HG03108 (cell line): ENCODE data around the gene ADRB2.
"Not testable (repeated sequence)": the region's sequence is repeated elsewhere in the genome, so short reads cannot be mapped to it uniquely, and the experiment has no call there.

Experiments used
- ATAC-seq: cut with Tn5 transposase; IDR thresholded peaks from one replicate; pipeline ENCODE4 v1.9.1; 2021; ENCODE audit warnings: moderate library complexity; ENCODE audit not compliant: unreplicated experiment

The ADRB2 gene

DNA sequence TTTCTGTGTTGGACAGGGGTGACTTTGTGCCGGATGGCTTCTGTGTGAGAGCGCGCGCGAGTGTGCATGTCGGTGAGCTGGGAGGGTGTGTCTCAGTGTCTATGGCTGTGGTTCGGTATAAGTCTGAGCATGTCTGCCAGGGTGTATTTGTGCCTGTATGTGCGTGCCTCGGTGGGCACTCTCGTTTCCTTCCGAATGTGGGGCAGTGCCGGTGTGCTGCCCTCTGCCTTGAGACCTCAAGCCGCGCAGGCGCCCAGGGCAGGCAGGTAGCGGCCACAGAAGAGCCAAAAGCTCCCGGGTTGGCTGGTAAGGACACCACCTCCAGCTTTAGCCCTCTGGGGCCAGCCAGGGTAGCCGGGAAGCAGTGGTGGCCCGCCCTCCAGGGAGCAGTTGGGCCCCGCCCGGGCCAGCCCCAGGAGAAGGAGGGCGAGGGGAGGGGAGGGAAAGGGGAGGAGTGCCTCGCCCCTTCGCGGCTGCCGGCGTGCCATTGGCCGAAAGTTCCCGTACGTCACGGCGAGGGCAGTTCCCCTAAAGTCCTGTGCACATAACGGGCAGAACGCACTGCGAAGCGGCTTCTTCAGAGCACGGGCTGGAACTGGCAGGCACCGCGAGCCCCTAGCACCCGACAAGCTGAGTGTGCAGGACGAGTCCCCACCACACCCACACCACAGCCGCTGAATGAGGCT, at the start of gene ADRB2:
TSS of gene ADRB2 (plus strand) at position 559 of the 686 bp plus-strand sequence. CDS start 221 bp downstream, outside the sequence.
- ATAC-seq: peak; percentile 95

DNA sequence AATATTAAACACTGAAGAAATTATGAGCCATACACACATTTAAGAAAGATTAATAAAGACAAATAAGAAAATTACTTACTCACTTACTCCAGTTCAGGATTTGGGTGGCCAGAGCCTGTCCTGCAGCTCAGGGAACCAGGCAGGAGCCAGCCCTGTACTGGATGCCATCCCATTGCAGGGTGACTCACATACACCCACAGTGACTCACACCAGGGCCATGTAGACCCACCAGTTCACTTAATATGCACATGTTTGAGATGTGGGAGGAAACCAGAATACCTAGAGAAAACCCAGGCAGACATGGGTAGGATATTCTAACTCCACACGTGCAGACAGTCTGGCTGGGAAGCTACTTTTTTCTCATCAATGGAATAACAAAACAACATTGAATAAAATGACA, 49.6 kb upstream of the ADRB2 start:
- no peak for ATAC-seq

DNA sequence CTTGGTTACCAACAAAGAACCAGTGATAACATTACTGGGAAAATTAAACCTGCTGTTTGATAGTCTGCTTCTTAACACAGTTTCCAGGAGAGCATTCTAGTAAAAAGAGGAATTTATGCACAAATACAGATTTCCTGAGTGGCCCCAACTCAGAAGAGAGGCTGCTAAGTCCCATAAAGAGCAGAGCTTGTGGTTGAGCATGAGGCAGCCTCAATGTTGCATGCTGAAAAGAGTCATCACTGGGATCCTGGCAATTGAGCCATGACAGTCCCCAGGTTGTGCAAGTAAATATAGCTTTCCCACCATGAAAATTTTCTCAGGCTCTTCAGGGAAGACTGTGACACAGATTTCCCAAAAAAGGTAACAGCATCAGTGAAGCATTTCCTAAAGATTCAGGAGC, 47.5 kb upstream of the ADRB2 start:
- no peak for ATAC-seq

DNA sequence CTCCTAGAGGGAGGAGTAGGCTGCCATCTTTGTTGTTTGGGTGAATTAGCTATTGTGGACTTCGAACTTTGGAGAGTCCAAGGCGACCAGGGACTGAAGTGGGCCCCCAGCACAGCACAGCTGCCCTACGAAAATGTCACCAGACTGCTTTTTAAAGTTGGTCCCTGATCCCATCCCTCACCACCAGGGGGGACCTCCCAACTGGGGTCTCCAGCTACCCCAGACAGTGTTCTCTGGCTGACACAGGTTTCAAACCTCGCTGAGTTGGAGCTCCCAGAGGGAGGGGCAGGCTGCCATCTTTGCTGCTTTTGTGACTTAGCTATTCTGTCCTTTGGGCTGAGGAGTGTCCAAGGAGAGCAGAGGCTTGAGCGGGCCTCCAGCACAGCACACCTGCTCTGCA, 45.7 kb upstream of the ADRB2 start:
- no peak for ATAC-seq

DNA sequence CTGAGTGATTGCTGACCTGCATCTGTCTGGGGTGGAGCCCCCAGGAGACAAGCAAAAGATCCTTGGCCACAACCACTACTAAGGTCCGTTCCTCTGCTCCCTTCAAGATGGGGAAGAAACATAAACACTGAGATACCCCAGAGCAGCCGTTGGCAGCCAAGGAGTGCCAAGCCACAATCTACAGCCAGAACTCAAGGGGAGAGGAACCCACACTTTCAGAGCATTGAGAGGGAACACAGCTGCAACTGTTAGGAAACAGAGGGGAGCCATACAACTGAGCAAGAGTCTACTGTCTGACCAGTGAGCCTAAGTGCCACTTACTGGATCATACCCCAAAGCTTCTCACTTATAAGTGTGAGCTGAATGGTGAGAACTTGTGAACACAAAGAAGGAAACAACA, 44.6 kb upstream of the ADRB2 start:
- ATAC-seq: no peak

DNA sequence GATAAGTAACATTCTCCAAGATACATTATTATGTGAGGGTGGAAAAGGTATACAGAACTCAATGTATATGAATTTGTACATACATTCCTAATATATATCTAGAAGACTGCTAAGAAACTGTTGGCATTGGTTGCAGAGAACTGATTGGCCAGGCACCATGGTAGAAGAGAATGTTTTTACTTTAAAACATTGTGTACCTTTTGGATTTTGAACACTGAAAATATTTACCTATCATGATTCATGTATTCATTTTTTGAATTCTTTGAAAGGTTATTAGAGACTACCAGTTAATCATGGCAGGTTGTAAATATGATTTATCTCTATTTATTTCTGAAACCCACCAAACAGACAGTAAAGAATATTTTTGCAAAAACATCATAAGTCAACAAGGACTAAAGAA, 41.2 kb upstream of the ADRB2 start:
- no peak for ATAC-seq

DNA sequence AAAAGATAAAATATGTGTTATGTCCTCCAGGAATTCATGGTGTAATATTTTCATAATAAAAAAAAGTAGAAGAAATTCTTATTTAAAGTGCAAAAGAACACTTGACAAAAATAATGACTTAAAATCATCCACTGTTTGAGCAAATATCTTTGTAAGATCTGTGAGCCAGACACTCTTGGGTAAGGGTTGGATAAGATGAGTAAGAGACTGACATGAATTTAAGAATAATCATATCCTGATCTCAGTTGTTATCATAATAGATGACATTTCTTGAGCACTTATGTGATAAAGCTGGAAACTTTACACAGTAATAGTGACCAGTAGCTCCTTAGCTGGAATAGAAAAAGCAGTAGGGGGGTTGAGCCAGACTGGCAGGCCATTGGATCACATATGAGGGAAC, 40.0 kb upstream of the ADRB2 start:
- ATAC-seq: no peak

DNA sequence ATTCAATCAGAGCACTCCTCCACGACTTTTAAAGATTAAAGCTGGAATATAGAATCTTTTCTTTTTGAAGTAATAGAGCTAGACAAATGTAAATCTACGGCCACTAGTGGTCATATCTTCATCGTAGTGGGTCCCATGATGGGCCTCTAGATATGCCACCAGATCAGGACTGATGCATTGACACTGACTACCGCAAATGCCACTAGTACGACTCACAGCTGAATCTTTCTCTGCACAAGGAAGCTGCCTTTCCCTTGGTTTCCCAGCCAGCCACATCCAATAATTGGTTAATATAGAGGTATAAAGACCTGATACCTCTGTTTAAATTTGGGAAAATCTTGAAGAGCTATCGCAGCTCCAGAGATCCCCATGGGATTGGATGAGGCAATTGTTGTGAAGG, 37.8 kb upstream of the ADRB2 start:
- ATAC-seq: no peak

DNA sequence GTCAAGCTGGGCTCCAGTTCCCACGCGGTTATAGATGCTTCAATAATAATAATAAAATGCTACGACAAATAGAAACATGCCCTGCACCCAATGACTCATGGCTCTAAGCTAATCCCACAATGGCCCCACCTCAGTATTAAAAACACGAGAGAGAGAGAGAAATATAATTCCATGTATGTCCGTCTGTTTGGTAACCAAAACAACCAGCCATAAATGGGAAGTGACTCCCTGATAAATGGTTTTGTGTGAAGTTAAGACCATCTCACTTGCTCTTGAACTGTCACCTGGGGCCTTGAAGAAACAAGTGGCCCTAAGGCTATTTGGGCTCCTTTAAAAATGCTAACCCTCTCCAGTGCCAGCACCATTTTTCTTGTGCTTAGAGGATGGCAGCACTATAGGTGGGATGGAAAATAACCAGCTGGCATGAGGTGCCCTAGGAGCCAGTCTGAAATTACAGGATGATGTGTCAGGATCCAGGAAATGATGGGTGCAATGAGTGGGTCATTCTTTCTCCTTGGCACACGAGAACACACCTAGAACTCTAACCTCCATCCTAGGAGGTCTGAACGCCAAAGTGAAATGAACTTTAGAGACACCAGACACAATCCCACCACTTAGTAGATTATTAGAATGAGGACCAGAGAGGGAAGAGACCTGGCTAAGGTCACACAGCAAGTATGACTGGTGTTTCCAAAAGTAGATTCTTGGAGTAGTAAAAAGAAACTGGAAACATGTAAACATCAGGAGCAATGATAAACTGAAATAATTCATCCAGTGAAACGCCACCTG, 35.7 kb upstream of the ADRB2 start:
- ATAC-seq: no peak

DNA sequence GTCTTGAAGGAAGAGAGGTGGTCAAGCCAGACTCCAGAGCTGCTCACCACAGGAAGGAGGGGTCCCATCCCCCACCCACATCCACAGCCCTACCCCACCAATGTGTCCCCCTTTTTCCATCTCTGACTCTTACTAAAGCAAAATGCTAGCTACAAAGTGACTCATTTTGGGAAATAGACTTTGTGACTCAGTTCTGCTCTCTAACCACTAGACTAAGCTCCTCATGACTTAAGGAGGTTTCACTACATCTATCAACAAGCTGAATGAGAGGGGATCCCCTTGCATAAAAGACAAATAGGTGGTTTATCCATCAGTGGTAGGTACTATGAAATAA, 35.1 kb upstream of the ADRB2 start:
- ATAC-seq: peak; percentile 90

DNA sequence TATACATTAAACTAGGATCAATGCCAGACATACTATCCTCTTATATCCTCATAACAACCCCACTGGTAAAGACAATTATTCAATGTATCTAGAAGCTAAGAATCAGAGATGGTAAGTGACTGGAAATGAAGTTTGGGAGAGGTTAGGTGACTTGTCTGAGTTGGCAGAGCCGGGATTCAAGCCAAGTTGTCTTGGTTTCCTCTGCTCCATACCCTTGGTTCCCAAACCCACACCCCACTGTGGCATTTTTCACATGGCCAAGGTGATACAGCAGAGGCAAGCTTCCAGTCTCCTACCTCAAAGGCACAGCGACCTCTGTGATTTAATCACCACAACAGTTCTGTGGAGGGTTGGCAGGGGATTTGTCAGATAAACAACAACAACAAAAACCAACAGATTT, 34.7 kb upstream of the ADRB2 start:
- no peak for ATAC-seq

DNA sequence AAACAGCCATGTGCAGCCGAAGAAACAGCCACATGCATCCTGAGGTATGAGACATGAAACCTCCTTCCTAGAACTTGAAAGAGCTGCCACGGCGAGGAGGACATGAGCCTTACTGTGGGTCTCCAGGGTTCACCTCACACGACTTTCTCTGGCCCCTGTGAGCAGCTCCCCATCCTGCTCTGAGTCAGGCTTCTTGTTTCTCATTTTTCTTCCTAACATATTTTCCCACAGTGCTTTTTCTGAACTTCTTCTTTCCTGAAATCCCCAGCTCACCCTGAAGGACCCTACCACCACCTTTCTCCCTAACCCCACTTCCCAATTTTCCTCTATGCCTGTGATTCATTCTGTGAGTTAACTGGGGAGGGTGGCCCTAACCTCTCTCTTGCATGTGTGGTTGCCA, 33.7 kb upstream of the ADRB2 start:
- ATAC-seq: no peak

DNA sequence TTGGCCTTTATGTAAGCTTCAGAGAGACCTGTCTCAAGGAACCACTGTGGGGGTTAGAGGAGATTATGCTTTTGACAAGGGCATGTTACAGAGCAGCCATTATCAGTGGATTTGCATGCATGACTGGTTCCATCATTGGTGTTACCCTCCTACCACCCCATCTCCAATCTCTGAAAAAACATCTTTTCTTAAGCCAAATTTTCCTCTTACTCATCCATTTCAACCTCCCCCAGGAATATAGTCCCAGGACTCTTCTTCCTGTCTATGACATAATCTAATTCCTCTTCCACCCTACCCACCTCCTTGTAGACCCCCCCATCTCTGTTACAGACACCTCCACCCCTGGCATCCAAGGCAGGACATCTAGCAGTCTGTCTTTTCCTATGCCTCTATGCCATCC, 33.1 kb upstream of the ADRB2 start:
- ATAC-seq: no peak

DNA sequence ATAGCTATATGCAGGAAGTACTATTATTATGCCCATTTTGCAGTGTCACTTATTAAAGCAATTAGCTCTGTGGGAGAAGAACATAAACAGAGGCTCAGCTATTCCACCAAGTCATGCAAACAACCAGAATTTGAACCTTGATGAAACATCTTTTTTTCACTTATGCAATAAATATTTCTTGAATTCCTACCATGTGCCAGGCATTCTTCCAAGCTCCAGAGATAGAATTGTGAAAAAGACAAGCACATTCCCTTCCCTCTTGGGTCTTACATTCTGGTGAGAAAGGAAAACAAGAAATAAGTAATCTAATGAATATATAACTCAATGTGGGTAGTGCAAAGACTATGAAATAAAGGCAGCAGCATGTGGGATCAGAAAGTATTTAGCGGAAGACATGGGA, 32.1 kb upstream of the ADRB2 start:
- ATAC-seq: no peak

DNA sequence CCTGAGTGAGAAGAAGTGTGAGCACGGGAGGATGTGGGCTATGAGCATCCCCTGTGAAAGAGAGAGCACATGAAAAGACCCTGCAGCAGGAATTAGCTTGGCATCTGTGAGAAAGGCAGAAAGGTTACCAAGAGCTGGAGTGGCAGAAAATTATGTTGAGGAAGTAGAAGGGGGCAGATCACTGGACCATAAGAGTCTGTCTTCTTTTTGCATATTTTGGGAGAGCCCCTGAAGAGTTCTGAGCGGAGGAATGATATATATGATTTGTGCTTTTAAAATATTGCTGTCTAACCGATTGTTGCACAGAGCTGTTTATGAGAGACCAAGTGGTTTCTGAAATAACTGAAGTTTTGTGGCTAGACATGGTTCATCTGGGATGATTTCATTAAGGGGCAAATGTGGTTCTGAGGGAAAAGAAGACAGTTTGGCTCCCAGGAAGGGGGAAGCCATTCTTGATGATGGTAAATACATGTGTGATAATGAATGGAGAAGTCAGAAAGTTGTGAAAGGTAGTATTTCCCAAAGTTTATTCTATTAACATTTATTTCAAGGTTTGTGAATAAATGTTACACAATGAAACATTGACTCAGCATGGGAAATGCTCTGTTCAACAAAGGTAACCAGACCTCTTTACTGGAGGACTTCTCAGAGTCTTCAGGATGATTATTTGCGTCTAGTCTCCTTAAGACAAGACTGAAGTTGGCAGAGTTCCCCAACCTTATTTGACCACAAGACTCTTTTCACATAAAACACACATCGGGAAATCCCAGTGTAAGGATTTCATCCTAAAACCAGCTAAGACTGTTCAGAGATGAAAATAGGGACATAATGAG, 31.5 kb upstream of the ADRB2 start:
- ATAC-seq: peak; percentile 35

DNA sequence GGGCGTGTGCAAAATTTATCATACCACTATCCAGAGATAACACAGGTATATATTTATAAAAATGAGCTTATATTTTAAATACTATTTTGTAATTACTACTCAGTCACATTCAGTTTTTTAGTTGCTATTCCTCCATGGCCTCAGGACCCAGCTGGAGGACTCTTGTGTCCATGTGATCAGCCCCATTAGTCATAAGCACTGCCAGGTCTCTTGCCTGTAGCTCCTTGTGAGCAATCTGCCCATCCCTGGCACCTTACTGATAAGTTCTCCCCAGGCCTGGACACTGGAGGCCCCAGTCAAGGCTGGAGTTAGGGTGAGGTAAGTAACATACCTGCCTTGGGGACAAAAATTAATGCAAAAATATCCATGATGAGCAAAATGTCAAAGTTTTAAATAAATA, 29.5 kb upstream of the ADRB2 start:
- ATAC-seq: no peak

DNA sequence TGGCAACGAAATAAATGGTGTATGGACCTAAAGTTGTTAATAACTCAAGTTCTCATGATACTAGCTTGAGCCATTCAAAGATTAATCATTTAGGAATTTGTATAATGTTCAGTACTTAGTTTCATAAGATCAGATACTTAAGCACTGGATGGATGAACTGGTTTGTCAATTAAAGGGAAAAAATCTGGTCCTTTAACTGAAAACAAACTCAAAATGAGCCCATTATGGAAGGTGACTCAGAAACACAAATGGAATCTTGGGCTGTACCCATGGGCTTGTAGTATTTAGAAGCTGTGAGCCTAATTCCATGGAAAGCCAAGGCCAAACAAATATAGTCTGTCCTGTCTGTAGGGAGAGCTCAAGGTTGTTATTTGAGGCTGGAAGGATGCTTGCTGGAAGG, 27.6 kb upstream of the ADRB2 start:
- no peak for ATAC-seq

DNA sequence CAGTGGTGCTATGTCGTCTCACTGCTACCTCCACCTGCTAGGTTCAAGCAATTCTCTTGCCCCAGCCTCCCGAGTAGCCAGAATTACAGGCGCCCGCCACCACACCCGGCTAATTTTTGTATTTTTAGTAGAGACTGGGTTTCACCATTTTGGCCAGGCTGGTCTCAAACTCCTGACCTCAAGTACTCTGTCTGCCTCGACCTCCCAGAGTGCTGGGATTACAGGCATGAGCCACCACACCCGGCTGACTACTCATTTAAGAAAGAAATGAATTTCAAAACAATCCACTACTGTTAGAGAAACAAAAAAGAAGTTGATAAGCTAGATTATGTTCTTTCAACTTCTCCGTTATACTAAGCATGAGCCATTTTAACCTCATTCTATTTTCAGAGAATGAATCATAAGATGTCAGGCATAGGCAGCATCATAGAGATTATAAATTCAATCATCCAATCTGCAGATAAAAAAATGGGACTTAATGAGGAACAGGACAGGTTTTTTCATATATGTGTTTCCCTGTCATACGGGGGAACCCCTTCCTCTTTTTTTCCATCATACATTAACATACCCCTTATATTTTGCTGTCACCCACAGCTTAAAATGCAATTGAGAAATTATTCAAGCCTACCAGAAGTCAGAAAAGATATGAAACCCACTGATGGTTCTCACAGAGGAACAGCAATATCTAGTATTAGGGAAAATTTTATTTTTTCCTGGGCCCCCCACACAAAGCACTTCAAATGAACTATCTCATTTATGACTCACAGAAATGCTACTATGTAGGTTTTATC, 26.5 kb upstream of the ADRB2 start:
- no peak for ATAC-seq

DNA sequence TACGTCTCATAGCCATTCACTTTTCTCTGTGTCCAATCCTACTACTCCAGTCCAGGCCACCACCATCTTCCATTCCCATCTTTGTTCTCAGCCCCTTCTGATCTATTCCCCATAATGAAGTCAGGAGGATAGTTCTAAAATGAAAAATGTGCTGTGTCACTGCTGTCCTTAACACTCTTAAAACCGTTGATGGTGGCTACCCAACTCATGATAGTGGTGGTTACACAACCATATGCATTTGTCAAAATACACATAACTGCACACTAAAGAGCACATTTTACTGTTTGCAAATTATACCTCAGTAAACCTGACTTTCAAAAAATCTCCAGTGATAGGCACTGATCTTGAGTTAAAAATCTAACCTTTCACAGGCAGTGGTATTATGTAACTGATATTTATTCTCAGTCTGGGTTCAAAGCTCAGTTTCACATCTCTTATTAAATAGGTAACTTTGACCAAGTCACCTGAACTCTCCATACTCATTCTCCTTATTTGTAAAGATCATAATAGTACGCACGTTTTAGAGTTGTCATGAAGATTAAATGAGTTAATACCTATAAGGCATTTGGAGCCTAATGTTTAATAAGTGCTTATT, 24.6 kb upstream of the ADRB2 start:
- ATAC-seq: no peak

DNA sequence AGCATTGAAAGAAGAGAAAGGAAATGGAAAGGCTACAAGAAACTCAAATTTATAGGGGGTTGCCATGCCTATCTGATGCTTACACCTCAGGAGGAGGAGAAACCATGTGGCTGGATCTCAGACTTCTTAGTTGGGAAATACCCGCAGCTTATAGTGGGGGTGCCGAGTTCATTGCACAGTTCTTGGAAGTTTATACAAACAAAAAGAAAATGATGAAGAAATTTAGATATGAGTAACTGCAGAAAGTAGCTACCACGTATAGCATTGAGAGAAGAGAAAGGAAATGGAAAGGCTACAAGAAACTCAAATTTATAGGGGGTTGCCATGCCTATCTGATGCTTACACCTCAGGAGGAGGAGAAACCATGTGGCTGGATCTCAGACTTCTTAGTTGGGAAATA, 23.0 kb upstream of the ADRB2 start:
- ATAC-seq: not testable (repeated sequence)

DNA sequence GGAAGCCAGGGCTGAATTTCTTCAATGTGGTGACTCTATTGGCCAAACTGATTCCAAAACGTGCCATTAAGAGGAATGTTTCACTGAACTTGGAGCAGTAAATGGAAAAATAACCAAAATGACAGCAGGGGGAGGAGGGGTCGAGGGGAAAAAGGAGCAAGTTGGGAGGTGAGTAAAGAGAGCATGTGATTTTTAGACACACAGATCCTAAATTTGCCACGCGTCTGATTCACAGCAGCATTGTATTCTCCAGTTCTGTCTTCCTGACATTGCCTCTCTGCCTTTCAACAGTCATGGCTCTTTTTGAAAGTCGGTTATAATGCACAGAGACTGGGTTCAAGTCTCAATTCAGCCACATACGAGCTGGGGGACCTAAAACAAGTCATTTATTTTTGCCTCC, 22.0 kb upstream of the ADRB2 start:
- ATAC-seq: no peak
